Fibroblast of skin of right quadriceps (primary cell): ENCODE results near the gene WWOX.

Experiments used
- DNase-seq: peaks from one replicate; pipeline ENCODE4 v3.0.0-alpha.2; 2013

The WWOX gene

GRCh38 chr16:78832100-78832499 is 732.6 kb downstream of the WWOX start:
- DNase-seq = no peak

GRCh38 chr16:78836802-78837491 is 737.5 kb downstream of the WWOX start:
- DNase-seq = no peak

GRCh38 chr16:78837706-78838105 is 738.3 kb downstream of the WWOX start:
- DNase-seq = no peak

GRCh38 chr16:78838276-78838675 is 738.8 kb downstream of the WWOX start:
- no peak for DNase-seq

- DNase-seq = no peak
These were observed 743.5 kb downstream of the WWOX start for GRCh38 chr16:78842950-78843349.

GRCh38 chr16:78843978-78844377 is 744.5 kb downstream of the WWOX start:
- DNase-seq = no peak

GRCh38 chr16:78844682-78845081 is 745.2 kb downstream of the WWOX start:
- no peak for DNase-seq

GRCh38 chr16:78851266-78851665 is 751.8 kb downstream of the WWOX start:
- DNase-seq = no peak

GRCh38 chr16:78852081-78852635 is 752.7 kb downstream of the WWOX start:
- DNase-seq = no peak

- no peak for DNase-seq
These were observed 762.6 kb downstream of the WWOX start for GRCh38 chr16:78862022-78862421.

- DNase-seq = no peak
These were observed 767.1 kb downstream of the WWOX start for GRCh38 chr16:78866521-78866920.

- DNase-seq = no peak
These were observed 770.0 kb downstream of the WWOX start for GRCh38 chr16:78869492-78869891.

GRCh38 chr16:78871241-78871640 is 771.8 kb downstream of the WWOX start:
- no peak for DNase-seq

- DNase-seq = no peak
These were observed 777.2 kb downstream of the WWOX start for GRCh38 chr16:78876671-78877070.

- no peak for DNase-seq
These were observed 777.7 kb downstream of the WWOX start for GRCh38 chr16:78877114-78877655.

GRCh38 chr16:78878570-78878969 is 779.1 kb downstream of the WWOX start:
- DNase-seq = no peak

GRCh38 chr16:78879011-78879410 is 779.6 kb downstream of the WWOX start:
- DNase-seq = no peak

GRCh38 chr16:78882150-78882549 is 782.7 kb downstream of the WWOX start:
- no peak for DNase-seq

GRCh38 chr16:78882751-78883150 is 783.3 kb downstream of the WWOX start:
- DNase-seq = no peak

- DNase-seq = no peak
These were observed 784.8 kb downstream of the WWOX start for GRCh38 chr16:78884204-78884603.

GRCh38 chr16:78889346-78889745 is 789.9 kb downstream of the WWOX start:
- DNase-seq = no peak

- DNase-seq = no peak
These were observed 791.0 kb downstream of the WWOX start for GRCh38 chr16:78890373-78890895.

- DNase-seq = no peak
These were observed 793.7 kb downstream of the WWOX start for GRCh38 chr16:78892951-78893733.

GRCh38 chr16:78894886-78895285 is 795.4 kb downstream of the WWOX start:
- DNase-seq = no peak
